SK-N-SH (cell line): Measurements from ENCODE around the gene KCNJ15. TPM values are rescaled to one million over a fixed set of nuclear protein-coding genes. Genes with fewer than 3 reads are reported as not detected.

ENCODE experiments used
- CTCF ChIA-PET: fragments of 300-600, 350-600 bp; formaldehyde crosslinking; extraction: SDS; loops from one replicate; lab custom pipeline; 2021; lab: Yijun Ruan, JAX
- POLR2A ChIA-PET: fragments of 350-600 bp; sonication (Branson Sonifier 250); formaldehyde crosslinking; extraction: SDS; loops from one replicate; lab custom pipeline; 2020; ENCODE audit warnings: antibody characterized with exemption, inconsistent platforms; lab: Yijun Ruan, JAX
- DNase-seq: peaks from one replicate; pipeline ENCODE4 v3.0.0; 2012
- H2AFZ ChIP-seq: fragments of 200-600 bp; sonication (generic); 2 replicates; pipeline ENCODE4 v1.8.1; 2016; ENCODE audit warnings: antibody characterized with exemption, mild to moderate bottlenecking, low read depth
- H3F3A ChIP-seq: fragments of 200-600 bp; sonication (generic); replicated peaks from 2 replicates; pipeline ENCODE3; 2016; ENCODE audit warnings: antibody characterized with exemption, mild to moderate bottlenecking; ENCODE audit not compliant: insufficient read depth
- H3K27ac ChIP-seq, 2 experiments: fragments of 200-500 bp in 1 of 2; fragments of 200-600 bp in 1 of 2; sonication (Bioruptor generic) in 1 of 2; sonication (generic), shearing (Covaris generic) in 1 of 2; 2 replicates each; pipeline versions ENCODE4 v1.5.1 to v1.6.1; 2014 to 2016; ENCODE audit warnings: low read depth in 2 of 2, inconsistent platforms in 1 of 2, low read length in 1 of 2, mild to moderate bottlenecking in 1 of 2, mixed read lengths in 1 of 2
- H3K27me3 ChIP-seq: fragments of 200-600 bp; sonication (generic), shearing (Covaris generic); 2 replicates; pipeline ENCODE4 v1.6.1; 2016; ENCODE audit warnings: mixed run types; ENCODE audit not compliant: insufficient read depth
- H3K36me3 ChIP-seq, 2 experiments: fragments of 200-500 bp in 1 of 2; fragments of 200-600 bp in 1 of 2; sonication (Bioruptor generic) in 1 of 2; sonication (generic) in 1 of 2; replicated peaks in 1 of 2; 2 replicates each; pipeline versions ENCODE3 to v1.5.1; 2014 to 2016; ENCODE audit warnings: low read length in 1 of 2, mild to moderate bottlenecking in 1 of 2; ENCODE audit not compliant: insufficient read depth in 2 of 2, control insufficient read depth in 1 of 2
- H3K4me1 ChIP-seq, 2 experiments: fragments of 200-500 bp in 1 of 2; fragments of 200-600 bp in 1 of 2; sonication (Bioruptor generic) in 1 of 2; sonication (generic), shearing (Covaris generic) in 1 of 2; 2 replicates each; pipeline versions ENCODE4 v1.5.1 to v1.6.1; 2014 to 2016; ENCODE audit warnings: low read depth in 1 of 2, low read length in 1 of 2, mixed run types in 1 of 2; ENCODE audit not compliant: insufficient read depth in 2 of 2, control insufficient read depth in 1 of 2
- H3K4me2 ChIP-seq: fragments of 200-600 bp; sonication (generic), shearing (Covaris generic); 2 replicates; pipeline ENCODE4 v1.6.1; 2017; ENCODE audit warnings: mixed run types
- H3K4me3 ChIP-seq, 2 experiments: fragments of 200-500 bp in 1 of 2; fragments of 200-600 bp in 1 of 2; sonication (Bioruptor generic) in 1 of 2; sonication (generic), shearing (Covaris generic) in 1 of 2; 2 replicates each; pipeline versions ENCODE4 v1.5.1 to v1.8.1; 2014 to 2016; ENCODE audit warnings: low read depth in 2 of 2, inconsistent platforms in 1 of 2, low read length in 1 of 2, mild to moderate bottlenecking in 1 of 2, mixed read lengths in 1 of 2, moderate library complexity in 1 of 2
- H3K79me2 ChIP-seq: fragments of 200-600 bp; sonication (generic); 2 replicates; pipeline ENCODE4 v1.8.1; 2017; ENCODE audit warnings: mild to moderate bottlenecking; ENCODE audit not compliant: insufficient read depth
- H3K9ac ChIP-seq: fragments of 200-600 bp; sonication (generic); 2 replicates; pipeline ENCODE4 v1.6.1; 2017; ENCODE audit warnings: mixed run types
- H3K9me2 ChIP-seq: fragments of 200-600 bp; sonication (generic); 2 replicates; pipeline ENCODE4 v1.6.1; 2017; ENCODE audit warnings: mixed run types
- H3K9me3 ChIP-seq: fragments of 200-600 bp; sonication (generic); 2 replicates; pipeline ENCODE4 v1.6.1; 2017; ENCODE audit warnings: mixed run types, mild to moderate bottlenecking, moderate library complexity
- H4K20me1 ChIP-seq: fragments of 200-600 bp; sonication (generic); 2 replicates; pipeline ENCODE4 v1.6.1; 2017; ENCODE audit warnings: mild to moderate bottlenecking, mixed run types; ENCODE audit not compliant: insufficient read depth
- ELF1 ChIP-seq: IDR thresholded peaks from 2 replicates; pipeline ENCODE4 v1.4.0; 2012
- EZH2phosphoT487 ChIP-seq: fragments of 200-600 bp; sonication (generic); IDR thresholded peaks from 2 replicates; pipeline ENCODE4 v1.6.1; 2017; ENCODE audit warnings: low read depth, mixed run types, mild to moderate bottlenecking, antibody characterized with exemption, moderate library complexity, borderline replicate concordance
- FOSL2 ChIP-seq: IDR thresholded peaks from 2 replicates; pipeline ENCODE4 v1.4.0; 2012; ENCODE audit warnings: low read depth, mild to moderate bottlenecking, moderate library complexity, borderline replicate concordance
- FOXM1 ChIP-seq: IDR thresholded peaks from 2 replicates; pipeline ENCODE4 v1.4.0; 2012; ENCODE audit warnings: low read depth, mild to moderate bottlenecking
- GATA2 ChIP-seq: sonication (generic); formaldehyde crosslinking; IDR thresholded peaks from 2 replicates; pipeline ENCODE4 v1.5.0; 2020; ENCODE audit warnings: mild to moderate bottlenecking, missing genetic modification reagents
- JUND ChIP-seq: IDR thresholded peaks from 2 replicates; pipeline ENCODE4 v1.4.0; 2012
- MEF2A ChIP-seq: IDR thresholded peaks from 2 replicates; pipeline ENCODE4 v1.4.0; 2012; ENCODE audit warnings: low read depth, borderline replicate concordance
- NFIC ChIP-seq: IDR thresholded peaks from 2 replicates; pipeline ENCODE4 v1.4.0; 2012; ENCODE audit warnings: borderline replicate concordance
- NRF1 ChIP-seq: IDR thresholded peaks from 2 replicates; pipeline ENCODE4 v1.6.1; 2012; ENCODE audit warnings: low read depth, mild to moderate bottlenecking, low read length
- POLR2AphosphoS5 ChIP-seq: IDR thresholded peaks from 2 replicates; pipeline ENCODE4 v1.6.1; 2012; ENCODE audit warnings: low read depth, low read length
- RFX5 ChIP-seq: IDR thresholded peaks from 2 replicates; pipeline ENCODE4 v1.6.1; 2012; ENCODE audit warnings: mild to moderate bottlenecking, improper control_type of control experiment, low read length
- SIN3A ChIP-seq: IDR thresholded peaks from 2 replicates; pipeline ENCODE4 v1.6.1; 2012; ENCODE audit warnings: low read depth, mild to moderate bottlenecking, low read length, moderate library complexity, borderline replicate concordance
- TAF1 ChIP-seq: IDR thresholded peaks from 2 replicates; pipeline ENCODE4 v1.6.1; 2012; ENCODE audit warnings: low read depth, mild to moderate bottlenecking, low read length, moderate library complexity, borderline replicate concordance
- TEAD4 ChIP-seq: IDR thresholded peaks from 2 replicates; pipeline ENCODE4 v1.4.0; 2012; ENCODE audit warnings: mild to moderate bottlenecking, borderline replicate concordance; ENCODE audit not compliant: insufficient read depth
- YY1 ChIP-seq: IDR thresholded peaks from 2 replicates; pipeline ENCODE4 v1.4.0; 2012; ENCODE audit warnings: low read depth, mild to moderate bottlenecking
- WGBS: methylation state at CpG from one replicate; pipeline ENCODE4 v1.1.6; 2017; ENCODE audit warnings: low lambda C conversion rate; 5-methylcytosine and 5-hydroxymethylcytosine counted together
- polyA plus RNA-seq, 3 experiments: library from polyadenylated mRNA; depleted of rRNA; stranded (reverse); fragments of >200 nt; gene quantifications; 2 replicates each; pipeline ENCODE4 v1.2.3, GENCODE V29; 2012
- TF ChIP-seq, protein P1 (sequence below): IDR thresholded peaks from 2 replicates; pipeline ENCODE4 v1.4.0; 2012; ENCODE audit warnings: low read depth, borderline replicate concordance
- TF ChIP-seq, protein P2 (sequence below): IDR thresholded peaks from 2 replicates; pipeline ENCODE4; 2012
- TF ChIP-seq, protein P3 (sequence below): fragments of 150-350 bp; IDR thresholded peaks from 2 replicates; pipeline ENCODE4 v1.6.1; 2016; ENCODE audit warnings: mild to moderate bottlenecking, low read depth, low read length
- TF ChIP-seq, protein P4 (sequence below): fragments of 150-350 bp; IDR thresholded peaks from 2 replicates; pipeline ENCODE4 v1.6.1; 2017; ENCODE audit warnings: antibody characterized with exemption, low read length, low read depth, borderline replicate concordance
- TF ChIP-seq, protein P5 (sequence below): IDR thresholded peaks from 2 replicates; pipeline ENCODE4 v1.4.0; 2012; ENCODE audit warnings: low read depth, borderline replicate concordance

Gene KCNJ15
- polyA plus RNA-seq, 1 of the 3 experiments (the other 2 are of a cell fraction) = 0.03 TPM

DNA sequence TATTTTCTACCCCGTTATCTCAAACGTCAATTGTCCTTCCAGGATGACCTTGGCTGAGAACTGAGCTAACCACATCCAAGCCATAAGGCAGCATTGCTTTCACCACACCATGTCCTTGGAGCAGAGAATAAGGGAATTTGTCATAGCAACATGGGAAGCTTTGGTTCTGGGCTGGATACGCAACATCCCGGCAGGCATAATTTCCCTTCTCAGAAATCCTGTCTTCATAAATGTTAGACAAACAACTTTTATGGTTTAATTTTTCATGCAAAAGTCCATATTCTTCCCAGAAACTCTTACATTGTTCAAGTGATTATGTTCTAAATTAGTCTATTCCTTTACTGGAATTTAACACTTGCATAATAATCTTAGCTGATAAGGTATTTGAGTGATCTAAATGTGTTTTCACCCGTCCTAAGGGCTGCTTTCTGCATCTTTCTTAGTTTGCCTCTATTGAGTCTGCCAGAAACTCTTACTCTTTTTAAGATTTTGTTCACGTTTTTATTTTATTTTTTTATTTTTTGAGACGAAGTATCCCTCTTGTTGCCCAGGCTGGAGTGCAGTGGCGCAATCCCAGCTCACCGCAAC, 51.8 kb downstream of the KCNJ15 start:
- Histone ChIP-seq H3K36me3 (no peaks in the 10 kb centered on the region), H3F3A (peaks cover 14% of the 10 kb centered on the region), H3K9me3 (no peaks in the 10 kb centered on the region), H3K79me2 (no peaks in the 10 kb centered on the region), H3K4me3 (no peak overlapping the region), H3K27ac (no peak overlapping the region), H3K4me2 (no peak overlapping the region), H2AFZ (no peak overlapping the region), H3K9me2 (no peaks in the 10 kb centered on the region), H3K9ac (no peak overlapping the region), H3K27me3 (no peaks in the 10 kb centered on the region), H4K20me1 (no peaks in the 10 kb centered on the region), H3K4me1 (0 out of 4 replicates have a peak, but pooled peaks cover 0 to 5% of the 10 kb centered on the region in 2 experiments)
- WGBS = 67% methylated on average over 9 of the region's 9 CpGs
- POLR2A ChIA-PET = no interaction called here
- CTCF ChIA-PET = interaction anchor here (0.6 kb wide), 1 partner anchor 177 kb away, joined by 3 read pairs; no protein-coding TSS in a partner anchor
- no peak for TF ChIP-seq GATA2 (CRISPR knock-in tag)
- TF ChIP-seq EZH2phosphoT487 = no peak
- no peak for TF ChIP-seq FOXM1
- TF ChIP-seq NFIC = no peak
- TF ChIP-seq JUND = no peak
- no peak for TF ChIP-seq RFX5
- TF ChIP-seq NRF1 = no peak
- TF ChIP-seq SIN3A = no peak
- TF ChIP-seq MEF2A = no peak
- TF ChIP-seq, protein P1, sequence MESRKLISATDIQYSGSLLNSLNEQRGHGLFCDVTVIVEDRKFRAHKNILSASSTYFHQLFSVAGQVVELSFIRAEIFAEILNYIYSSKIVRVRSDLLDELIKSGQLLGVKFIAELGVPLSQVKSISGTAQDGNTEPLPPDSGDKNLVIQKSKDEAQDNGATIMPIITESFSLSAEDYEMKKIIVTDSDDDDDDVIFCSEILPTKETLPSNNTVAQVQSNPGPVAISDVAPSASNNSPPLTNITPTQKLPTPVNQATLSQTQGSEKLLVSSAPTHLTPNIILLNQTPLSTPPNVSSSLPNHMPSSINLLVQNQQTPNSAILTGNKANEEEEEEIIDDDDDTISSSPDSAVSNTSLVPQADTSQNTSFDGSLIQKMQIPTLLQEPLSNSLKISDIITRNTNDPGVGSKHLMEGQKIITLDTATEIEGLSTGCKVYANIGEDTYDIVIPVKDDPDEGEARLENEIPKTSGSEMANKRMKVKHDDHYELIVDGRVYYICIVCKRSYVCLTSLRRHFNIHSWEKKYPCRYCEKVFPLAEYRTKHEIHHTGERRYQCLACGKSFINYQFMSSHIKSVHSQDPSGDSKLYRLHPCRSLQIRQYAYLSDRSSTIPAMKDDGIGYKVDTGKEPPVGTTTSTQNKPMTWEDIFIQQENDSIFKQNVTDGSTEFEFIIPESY = no peak
- TF ChIP-seq, protein P2, sequence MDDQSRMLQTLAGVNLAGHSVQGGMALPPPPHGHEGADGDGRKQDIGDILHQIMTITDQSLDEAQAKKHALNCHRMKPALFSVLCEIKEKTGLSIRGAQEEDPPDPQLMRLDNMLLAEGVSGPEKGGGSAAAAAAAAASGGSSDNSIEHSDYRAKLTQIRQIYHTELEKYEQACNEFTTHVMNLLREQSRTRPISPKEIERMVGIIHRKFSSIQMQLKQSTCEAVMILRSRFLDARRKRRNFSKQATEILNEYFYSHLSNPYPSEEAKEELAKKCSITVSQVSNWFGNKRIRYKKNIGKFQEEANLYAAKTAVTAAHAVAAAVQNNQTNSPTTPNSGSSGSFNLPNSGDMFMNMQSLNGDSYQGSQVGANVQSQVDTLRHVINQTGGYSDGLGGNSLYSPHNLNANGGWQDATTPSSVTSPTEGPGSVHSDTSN = no peak
- TF ChIP-seq FOSL2 = no peak
- no peak for DNase-seq

DNA sequence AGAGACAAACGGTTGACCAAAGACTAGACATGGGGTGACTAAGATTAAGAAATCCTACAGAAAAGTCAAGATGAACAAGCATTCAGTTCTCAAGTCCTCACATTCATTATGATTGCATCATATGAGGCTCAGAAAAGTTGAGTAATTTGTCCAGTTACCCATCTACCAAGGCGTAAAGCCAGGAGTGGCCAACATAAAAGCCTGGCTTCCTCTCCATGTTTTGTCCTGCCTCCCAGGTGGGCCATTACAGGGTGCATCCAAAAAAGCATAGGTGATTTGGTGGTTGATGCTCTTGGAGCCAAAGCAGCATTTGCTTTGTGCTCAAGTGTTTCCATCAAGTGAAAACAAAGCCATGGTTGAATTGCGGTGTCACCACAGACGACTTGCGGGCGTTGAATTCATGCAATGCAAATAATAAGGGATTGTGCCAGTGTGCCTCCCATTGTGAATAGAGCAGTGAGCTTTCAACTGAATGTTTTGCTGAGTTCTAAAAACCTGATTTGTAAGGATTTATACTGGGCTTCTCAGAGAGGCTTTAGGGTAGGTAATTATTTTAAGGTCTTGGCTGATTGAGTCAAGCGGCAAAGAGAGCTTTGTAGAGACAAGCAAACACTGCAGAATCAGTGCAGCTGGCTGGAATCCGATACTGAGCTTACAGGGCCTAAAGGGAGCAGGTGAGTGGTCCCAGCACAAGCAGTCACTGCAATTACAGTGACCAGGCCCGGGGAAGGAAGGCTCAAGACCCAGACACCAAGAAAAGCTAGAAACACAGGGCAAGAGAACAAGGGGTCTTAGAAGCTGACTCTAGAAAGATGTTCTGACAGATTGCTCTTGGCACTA, 54.1 kb downstream of the KCNJ15 start:
- Histone ChIP-seq H3K4me2 (no peak overlapping the region), H3K9ac (no peak overlapping the region), H3K4me1 (0 out of 4 replicates have a peak, but pooled peaks cover 0 to 4% of the 10 kb centered on the region in 2 experiments), H3K4me3 (no peak overlapping the region), H2AFZ (no peak overlapping the region), H3K27me3 (no peaks in the 10 kb centered on the region), H3K9me3 (no peaks in the 10 kb centered on the region), H3F3A (peaks cover 11% of the 10 kb centered on the region), H3K27ac (no peak overlapping the region), H3K9me2 (no peaks in the 10 kb centered on the region), H3K36me3 (no peaks in the 10 kb centered on the region), H4K20me1 (no peaks in the 10 kb centered on the region), H3K79me2 (no peaks in the 10 kb centered on the region)
- ChIA-PET CTCF (no interaction called here), POLR2A (no interaction called here)
- 70% methylated on average over 9 of the region's 9 CpGs for WGBS
- DNase-seq = no peak
- TF ChIP-seq ELF1 (no peak), FOSL2 (no peak), TEAD4 (no peak), YY1 (no peak), JUND (no peak), RFX5 (no peak), NFIC (no peak), TAF1 (no peak), POLR2AphosphoS5 (no peak)
- TF ChIP-seq, protein P3, sequence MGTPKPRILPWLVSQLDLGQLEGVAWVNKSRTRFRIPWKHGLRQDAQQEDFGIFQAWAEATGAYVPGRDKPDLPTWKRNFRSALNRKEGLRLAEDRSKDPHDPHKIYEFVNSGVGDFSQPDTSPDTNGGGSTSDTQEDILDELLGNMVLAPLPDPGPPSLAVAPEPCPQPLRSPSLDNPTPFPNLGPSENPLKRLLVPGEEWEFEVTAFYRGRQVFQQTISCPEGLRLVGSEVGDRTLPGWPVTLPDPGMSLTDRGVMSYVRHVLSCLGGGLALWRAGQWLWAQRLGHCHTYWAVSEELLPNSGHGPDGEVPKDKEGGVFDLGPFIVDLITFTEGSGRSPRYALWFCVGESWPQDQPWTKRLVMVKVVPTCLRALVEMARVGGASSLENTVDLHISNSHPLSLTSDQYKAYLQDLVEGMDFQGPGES = no peak
- TF ChIP-seq, protein P4, sequence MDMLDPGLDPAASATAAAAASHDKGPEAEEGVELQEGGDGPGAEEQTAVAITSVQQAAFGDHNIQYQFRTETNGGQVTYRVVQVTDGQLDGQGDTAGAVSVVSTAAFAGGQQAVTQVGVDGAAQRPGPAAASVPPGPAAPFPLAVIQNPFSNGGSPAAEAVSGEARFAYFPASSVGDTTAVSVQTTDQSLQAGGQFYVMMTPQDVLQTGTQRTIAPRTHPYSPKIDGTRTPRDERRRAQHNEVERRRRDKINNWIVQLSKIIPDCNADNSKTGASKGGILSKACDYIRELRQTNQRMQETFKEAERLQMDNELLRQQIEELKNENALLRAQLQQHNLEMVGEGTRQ = no peak
- TF ChIP-seq, protein P5, sequence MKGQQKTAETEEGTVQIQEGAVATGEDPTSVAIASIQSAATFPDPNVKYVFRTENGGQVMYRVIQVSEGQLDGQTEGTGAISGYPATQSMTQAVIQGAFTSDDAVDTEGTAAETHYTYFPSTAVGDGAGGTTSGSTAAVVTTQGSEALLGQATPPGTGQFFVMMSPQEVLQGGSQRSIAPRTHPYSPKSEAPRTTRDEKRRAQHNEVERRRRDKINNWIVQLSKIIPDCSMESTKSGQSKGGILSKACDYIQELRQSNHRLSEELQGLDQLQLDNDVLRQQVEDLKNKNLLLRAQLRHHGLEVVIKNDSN = no peak
